WTC11 (cell line): ENCODE measurements around the gene PROM2.

Source experiments
- CTCF ChIP-seq: fragments of 200-600 bp; IDR thresholded peaks from 2 replicates; pipeline ENCODE4 v1.8.0; 2022; ENCODE audit warnings: antibody characterized with exemption
- JUN ChIP-seq: sonication (generic); formaldehyde crosslinking; IDR thresholded peaks from 2 replicates; pipeline ENCODE4 v1.8.0; 2023; ENCODE audit warnings: mild to moderate bottlenecking, missing genetic modification reagents
- NR1H2 ChIP-seq: sonication (generic); formaldehyde crosslinking; IDR thresholded peaks from 2 replicates; pipeline ENCODE4 v1.9.0; 2021; ENCODE audit warnings: mild to moderate bottlenecking, moderate library complexity, missing genetic modification reagents
- NR2C2 ChIP-seq: sonication (generic); formaldehyde crosslinking; IDR thresholded peaks from 2 replicates; pipeline ENCODE4 v1.8.0; 2022; ENCODE audit warnings: mild to moderate bottlenecking, missing genetic modification reagents
- NR3C1 ChIP-seq: sonication (generic); formaldehyde crosslinking; conservative IDR thresholded peaks from 2 replicates; pipeline ENCODE4 v1.8.1; 2023; ENCODE audit warnings: low read depth, mild to moderate bottlenecking, missing genetic modification reagents
- PREB ChIP-seq: sonication (generic); formaldehyde crosslinking; IDR thresholded peaks from 2 replicates; pipeline ENCODE4 v1.8.1; 2022; ENCODE audit warnings: mild to moderate bottlenecking, missing genetic modification reagents, moderate library complexity, borderline replicate concordance
- TCF7 ChIP-seq: sonication (generic); formaldehyde crosslinking; IDR thresholded peaks from 2 replicates; pipeline ENCODE4 v1.8.0; 2022; ENCODE audit warnings: mild to moderate bottlenecking, low read depth, missing genetic modification reagents, moderate library complexity
- TEAD4 ChIP-seq: sonication (generic); formaldehyde crosslinking; IDR thresholded peaks from 2 replicates; pipeline ENCODE4 v1.8.0; 2022; ENCODE audit warnings: mild to moderate bottlenecking, missing genetic modification reagents
- ZBTB21 ChIP-seq: sonication (generic); formaldehyde crosslinking; IDR thresholded peaks from 2 replicates; pipeline ENCODE4 v1.8.1; 2023; ENCODE audit warnings: mild to moderate bottlenecking, missing genetic modification reagents, borderline replicate concordance

GRCh38 chr2:95261602-95262001 is 12.6 kb upstream of the PROM2 start:
- no peak for TF ChIP-seq CTCF
- TF ChIP-seq NR3C1 (CRISPR knock-in tag): no peak
- no peak for TF ChIP-seq TCF7 (CRISPR knock-in tag)
- TF ChIP-seq NR2C2 (CRISPR knock-in tag): no peak
- no peak for TF ChIP-seq PREB (CRISPR knock-in tag)
- no peak for TF ChIP-seq JUN
- no peak for TF ChIP-seq ZBTB21 (CRISPR knock-in tag)
- no peak for TF ChIP-seq NR1H2
- no peak for TF ChIP-seq TEAD4 (CRISPR knock-in tag)
